Activated CD8-positive, alpha-beta T cell treated with anti-CD3 and anti-CD28 coated beads, Interleukin-2, amount 10 ng/mL, durations not matched to agents 7 days and 5 days (primary cell): ENCODE measurements around the gene PMP22. TPM values are rescaled to one million over a fixed set of nuclear protein-coding genes. Genes with fewer than 3 reads are reported as not detected.

Experiments
- ATAC-seq: fragments of 150-1000 bp; cut with Tn5 transposase; one replicate; pipeline ENCODE4 v1.10.0; 2021; ENCODE audit warnings: moderate library complexity
- CTCF ChIA-PET: fragments of 350-600 bp; sonication (Branson Sonifier 250); formaldehyde crosslinking; loops from one replicate; lab custom pipeline; 2021; ENCODE audit warnings: antibody characterized with exemption; lab: Charles Lee
- POLR2A ChIA-PET: fragments of 350-600 bp; sonication (Branson Sonifier 250); formaldehyde crosslinking; loops from one replicate; lab custom pipeline; 2021; ENCODE audit warnings: antibody characterized with exemption; lab: Charles Lee
- DNase-seq: peaks from one replicate; pipeline ENCODE4 v3.0.0-alpha.2; 2020
- H3K27ac Mint-ChIP-seq: one replicate; pipeline ENCODE4 v1.8.0; 2021; ENCODE audit warnings: mild to moderate bottlenecking, mixed read lengths
- H3K27me3 Mint-ChIP-seq: one replicate; pipeline ENCODE4 v1.8.0; 2021; ENCODE audit warnings: low read depth, mixed read lengths
- H3K36me3 Mint-ChIP-seq: one replicate; pipeline ENCODE4 v1.8.0; 2021; ENCODE audit warnings: low read depth, mixed read lengths
- H3K4me1 Mint-ChIP-seq: one replicate; pipeline ENCODE4 v1.8.0; 2021; ENCODE audit warnings: low read depth, mixed read lengths
- H3K4me3 Mint-ChIP-seq: one replicate; pipeline ENCODE4 v1.8.0; 2021; ENCODE audit warnings: mild to moderate bottlenecking, mixed read lengths
- H3K9me3 Mint-ChIP-seq: one replicate; pipeline ENCODE4 v1.8.0; 2022; ENCODE audit warnings: mixed read lengths; ENCODE audit not compliant: insufficient read depth
- total RNA-seq, 2 experiments: library from RNA; stranded (reverse); gene quantifications; one replicate each; pipeline ENCODE4 v1.2.3, GENCODE V29; 2021

The PMP22 gene
- total RNA-seq, 2 experiments from 2014 or later, result not detected

DNA sequence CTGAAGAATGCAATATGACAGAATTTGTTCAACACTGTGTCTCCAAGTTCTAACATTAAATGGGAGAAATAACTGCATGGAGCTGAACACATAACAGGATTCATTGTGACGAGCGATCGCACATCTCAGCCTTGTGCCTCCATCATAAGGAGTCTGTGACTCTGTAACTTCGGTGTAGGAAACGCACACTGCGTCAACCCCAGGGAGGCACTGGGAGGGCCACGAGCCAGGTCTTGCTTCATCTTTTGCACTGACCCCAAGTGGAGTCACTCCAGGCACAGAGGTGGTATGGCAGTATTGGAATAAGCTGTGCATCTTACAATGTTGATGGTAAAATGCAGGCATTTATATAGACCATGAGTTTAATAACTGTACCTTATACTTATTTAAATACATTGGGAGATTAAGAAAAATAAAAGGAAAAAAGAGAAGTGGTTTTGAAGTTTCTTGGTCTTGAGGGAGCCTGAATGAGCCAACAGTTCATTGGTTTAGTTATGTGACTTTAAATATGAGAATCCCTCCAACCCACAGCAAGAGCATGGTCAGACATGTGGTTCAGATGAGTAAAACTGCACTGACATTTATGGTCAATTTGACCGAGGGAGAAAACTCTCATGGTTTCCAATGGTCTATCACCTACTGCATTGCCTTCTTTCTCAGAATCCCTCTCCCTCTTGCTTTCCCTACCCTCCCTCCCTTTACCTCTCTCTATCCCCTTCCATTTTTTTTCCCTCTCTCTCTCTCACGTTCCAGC lies 5.7 kb upstream of the PMP22 start:
- no peak for ATAC-seq
- ChIA-PET POLR2A (no interaction called here), CTCF (interaction anchor here (2.8 kb wide), 1 partner anchor 13 kb away, joined by 8 read pairs; no protein-coding TSS in a partner anchor)
- no peak overlapping the region for H3K4me3 Mint-ChIP-seq
- H3K27me3 Mint-ChIP-seq, result peaks cover 14% of the 10 kb centered on the region
- H3K9me3 Mint-ChIP-seq, result no peaks in the 10 kb centered on the region
- H3K27ac Mint-ChIP-seq, result no peak overlapping the region
- DNase-seq, result no peak
- H3K36me3 Mint-ChIP-seq, result no peaks in the 10 kb centered on the region
- H3K4me1 Mint-ChIP-seq, result peaks cover 11% of the 10 kb centered on the region

DNA sequence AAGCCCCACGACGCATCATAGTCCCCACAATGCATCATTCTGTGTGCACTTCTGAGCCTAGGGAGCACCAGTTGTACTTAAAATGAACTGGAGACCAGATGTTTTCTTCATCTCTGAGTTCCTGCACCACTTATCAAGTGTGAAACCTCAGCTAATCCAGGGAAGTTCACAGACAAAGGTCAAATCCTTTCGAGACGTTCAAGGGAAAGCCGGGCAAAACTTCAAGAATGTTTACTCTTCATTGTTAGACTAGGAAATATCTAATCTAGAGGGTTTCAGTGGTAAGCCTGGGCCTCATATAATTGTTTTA lies 4.6 kb upstream of the PMP22 start:
- H3K9me3 Mint-ChIP-seq, result no peaks in the 10 kb centered on the region
- H3K4me1 Mint-ChIP-seq, result peaks cover 11% of the 10 kb centered on the region
- no peak for ATAC-seq
- H3K27ac Mint-ChIP-seq, result no peak overlapping the region
- CTCF ChIA-PET, result no interaction called here
- POLR2A ChIA-PET, result no interaction called here
- H3K4me3 Mint-ChIP-seq, result no peak overlapping the region
- no peak for DNase-seq
- H3K36me3 Mint-ChIP-seq, result no peaks in the 10 kb centered on the region
- H3K27me3 Mint-ChIP-seq, result peaks cover 20% of the 10 kb centered on the region

DNA sequence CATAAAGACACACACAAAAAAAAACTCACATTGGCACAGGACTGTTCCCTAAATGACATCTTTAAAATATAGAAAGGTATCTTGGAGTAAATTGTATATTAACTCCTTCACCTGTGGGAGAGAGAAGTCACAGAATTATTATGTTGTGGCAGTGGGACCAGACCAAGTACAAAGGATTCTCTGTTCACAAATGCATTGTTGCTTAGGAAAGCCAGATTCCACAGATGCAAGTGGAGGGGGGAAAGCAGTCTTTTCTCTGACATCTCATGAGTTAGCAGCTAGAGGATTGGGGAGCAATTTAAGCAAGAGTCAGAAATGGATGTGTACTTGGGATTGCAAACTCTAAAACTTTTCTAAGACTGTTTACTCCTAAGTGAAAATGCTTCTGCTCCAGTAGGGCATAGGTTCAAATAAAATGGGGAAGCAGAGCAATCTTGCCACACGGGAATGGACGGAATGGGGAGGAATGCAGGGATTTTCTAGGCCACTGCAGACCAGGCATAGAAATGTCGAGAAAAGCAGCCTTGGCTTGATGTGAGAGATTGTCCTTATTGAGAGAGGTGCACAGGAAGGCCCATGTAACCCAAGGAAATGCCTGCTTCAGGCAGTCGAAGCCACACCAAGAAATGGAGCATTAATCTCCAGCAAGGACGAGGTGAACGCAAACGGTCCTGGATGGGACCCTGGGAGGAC lies 4.1 kb upstream of the PMP22 start:
- Mint-ChIP-seq H3K36me3 (no peaks in the 10 kb centered on the region), H3K4me1 (peaks cover 11% of the 10 kb centered on the region), H3K4me3 (no peak overlapping the region), H3K27me3 (peaks cover 25% of the 10 kb centered on the region), H3K9me3 (no peaks in the 10 kb centered on the region), H3K27ac (no peak overlapping the region)
- DNase-seq (no peak), ATAC-seq (no peak)
- CTCF ChIA-PET, result interaction anchor here (1.3 kb wide), 1 partner anchor 12 kb away, joined by 4 read pairs; no protein-coding TSS in a partner anchor
- POLR2A ChIA-PET, result no interaction called here

DNA sequence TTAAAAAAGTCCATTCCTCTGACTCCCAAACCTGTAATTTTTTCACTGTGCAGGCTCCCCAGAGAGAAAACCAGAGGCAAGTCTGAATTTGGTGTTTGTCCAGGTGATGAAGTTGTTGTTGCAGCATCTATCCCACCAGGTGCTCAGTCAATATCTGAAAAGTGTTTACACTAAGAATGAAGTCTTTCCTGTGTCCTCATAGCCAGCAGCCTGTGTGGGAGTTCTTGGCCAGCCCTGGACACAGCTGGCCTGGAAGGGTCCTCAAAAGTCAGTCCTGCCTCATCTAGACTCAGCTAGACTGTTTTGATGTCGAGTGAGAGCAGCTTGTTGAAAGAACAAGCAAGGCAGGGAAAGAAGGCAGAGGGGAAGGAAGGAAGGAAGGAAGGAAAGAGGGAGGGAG lies 3.3 kb upstream of the PMP22 start:
- Mint-ChIP-seq H3K4me1 (peaks cover 11% of the 10 kb centered on the region), H3K36me3 (no peaks in the 10 kb centered on the region), H3K27ac (no peak overlapping the region), H3K4me3 (no peak overlapping the region), H3K9me3 (no peaks in the 10 kb centered on the region), H3K27me3 (peaks cover 29% of the 10 kb centered on the region)
- no peak for DNase-seq
- ATAC-seq, result no peak
- POLR2A ChIA-PET, result no interaction called here
- CTCF ChIA-PET, result interaction anchor here (1.3 kb wide), 1 partner anchor 12 kb away, joined by 4 read pairs; no protein-coding TSS in a partner anchor

DNA sequence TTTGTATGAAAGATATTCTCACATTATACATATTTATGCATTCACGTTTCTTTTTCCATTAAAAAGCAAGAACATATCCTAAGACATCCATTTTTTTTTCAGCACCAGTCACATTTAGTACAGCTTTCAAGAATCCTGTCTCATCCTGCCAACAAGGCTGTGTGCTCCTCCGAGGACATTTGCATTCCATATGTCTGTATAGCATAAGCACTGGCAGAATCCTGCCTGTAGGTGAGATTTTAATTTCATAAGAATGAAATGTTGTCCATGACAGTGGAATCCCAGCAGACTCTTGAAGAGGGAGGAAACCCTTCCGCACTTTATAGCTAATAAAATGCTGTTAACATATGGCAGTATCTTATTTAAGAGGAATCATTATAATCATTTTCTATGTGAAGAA lies 2.9 kb upstream of the PMP22 start:
- Mint-ChIP-seq H3K9me3 (no peaks in the 10 kb centered on the region), H3K27me3 (peaks cover 33% of the 10 kb centered on the region), H3K4me3 (no peak overlapping the region), H3K27ac (no peak overlapping the region), H3K36me3 (no peaks in the 10 kb centered on the region), H3K4me1 (peaks cover 11% of the 10 kb centered on the region)
- no peak for DNase-seq
- CTCF ChIA-PET, result interaction anchor here (1.3 kb wide), 1 partner anchor 11 kb away, joined by 4 read pairs; no protein-coding TSS in a partner anchor
- no peak for ATAC-seq
- POLR2A ChIA-PET, result no interaction called here

DNA sequence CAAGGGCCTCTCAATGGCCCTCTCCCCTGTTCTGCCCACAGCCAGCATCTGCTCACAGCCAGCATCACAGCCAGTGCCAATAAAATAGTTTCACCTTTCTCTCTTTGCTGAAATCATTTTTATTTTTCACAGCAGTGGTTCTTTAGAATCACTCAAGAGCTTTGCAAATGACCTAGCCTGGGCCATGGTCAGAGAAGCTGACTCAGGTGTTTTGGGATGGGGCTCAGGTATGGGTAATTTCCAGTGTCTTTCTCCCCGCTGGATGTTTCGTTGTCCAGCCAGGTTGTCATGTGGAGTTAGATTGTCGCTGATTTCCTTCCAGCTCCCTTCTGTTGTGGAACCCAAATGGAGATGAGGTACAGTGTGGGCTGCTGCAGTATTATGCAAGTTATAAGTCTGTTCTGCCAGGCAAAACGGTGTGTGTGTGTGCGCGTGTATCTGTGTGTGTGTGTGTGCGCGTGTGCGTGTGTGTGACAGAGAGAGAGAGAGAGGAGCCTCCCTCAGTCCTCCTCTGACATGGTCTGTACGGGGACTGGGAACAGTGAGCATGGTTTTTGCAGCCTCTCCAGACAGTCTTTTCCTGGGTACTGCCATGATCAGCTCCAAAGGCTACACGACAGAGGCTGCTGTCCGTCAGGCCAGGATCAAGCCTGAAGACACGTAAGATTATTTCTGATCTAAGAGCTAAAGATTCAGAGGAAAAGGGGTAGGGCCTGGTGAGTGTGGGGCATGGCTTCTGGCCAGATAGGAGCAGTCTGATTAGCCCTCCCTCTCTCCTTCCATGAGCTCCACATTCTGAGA lies 1.4 kb upstream of the PMP22 start:
- no peaks in the 10 kb centered on the region for H3K9me3 Mint-ChIP-seq
- no peak for DNase-seq
- ChIA-PET POLR2A (no interaction called here), CTCF (no interaction called here)
- H3K4me3 Mint-ChIP-seq, result no peak overlapping the region
- ATAC-seq, result no peak
- H3K4me1 Mint-ChIP-seq, result peaks cover 17% of the 10 kb centered on the region
- no peak overlapping the region for H3K27ac Mint-ChIP-seq
- peaks cover 45% of the 10 kb centered on the region for H3K27me3 Mint-ChIP-seq
- no peaks in the 10 kb centered on the region for H3K36me3 Mint-ChIP-seq

DNA sequence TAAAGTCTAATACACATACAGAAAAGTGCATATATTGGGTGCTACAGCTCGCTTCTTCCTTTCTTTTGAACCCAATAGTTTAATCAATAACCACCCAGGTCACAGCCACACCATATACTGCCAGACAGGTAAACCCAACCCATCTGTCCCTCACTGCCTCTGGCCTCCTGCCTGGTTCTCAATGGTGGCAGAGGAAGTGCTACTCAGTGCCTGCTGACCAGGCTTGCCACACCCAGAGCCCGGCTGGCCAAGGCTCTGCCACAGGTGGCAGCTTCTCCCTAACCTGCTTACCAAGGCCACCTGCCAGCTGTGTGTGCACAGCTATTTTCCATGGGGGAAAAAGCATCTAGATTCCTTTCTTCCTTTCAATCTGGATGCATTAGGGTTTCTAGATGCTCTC lies 584 bp downstream of the PMP22 start:
- Mint-ChIP-seq H3K4me3 (no peak overlapping the region), H3K36me3 (no peaks in the 10 kb centered on the region), H3K9me3 (no peaks in the 10 kb centered on the region), H3K27ac (no peak overlapping the region), H3K4me1 (peaks cover 19% of the 10 kb centered on the region), H3K27me3 (peaks cover 59% of the 10 kb centered on the region)
- ChIA-PET CTCF (interaction anchor here (2.5 kb wide), 1 partner anchor 239 kb away, joined by 13 read pairs; no protein-coding TSS in a partner anchor), POLR2A (interaction anchor here (0.6 kb wide), 1 partner anchor 118 kb away, joined by 3 read pairs; no protein-coding TSS in a partner anchor)
- no peak for ATAC-seq
- DNase-seq, result no peak

DNA sequence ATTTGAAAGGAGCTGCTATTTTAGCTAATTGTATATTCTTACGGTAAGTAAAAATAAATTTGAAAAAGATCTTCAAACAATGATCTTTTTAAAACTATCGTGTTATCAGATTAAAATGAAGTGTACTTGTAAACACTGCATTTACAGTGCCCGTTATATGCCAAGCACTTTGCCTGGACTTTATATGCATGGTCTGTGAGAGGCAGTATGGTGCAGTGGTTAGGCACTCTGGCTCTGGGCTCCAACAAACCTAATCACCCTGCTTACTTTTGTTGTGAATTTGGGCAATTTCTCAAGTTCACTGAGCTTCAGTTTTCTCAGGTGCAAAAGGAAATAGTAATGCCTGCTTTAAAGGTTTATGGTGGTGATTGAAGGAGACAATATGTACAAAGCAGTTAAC lies 1.4 kb downstream of the PMP22 start:
- Mint-ChIP-seq H3K36me3 (no peaks in the 10 kb centered on the region), H3K27ac (no peak overlapping the region), H3K4me3 (no peak overlapping the region), H3K9me3 (no peaks in the 10 kb centered on the region), H3K4me1 (peaks cover 19% of the 10 kb centered on the region), H3K27me3 (peaks cover 68% of the 10 kb centered on the region)
- CTCF ChIA-PET, result interaction anchor here (2.5 kb wide), 1 partner anchor 239 kb away, joined by 13 read pairs; no protein-coding TSS in a partner anchor
- POLR2A ChIA-PET, result interaction anchor here (0.6 kb wide), 1 partner anchor 153 kb away, joined by 3 read pairs; no protein-coding TSS in a partner anchor
- ATAC-seq, result no peak
- no peak for DNase-seq

DNA sequence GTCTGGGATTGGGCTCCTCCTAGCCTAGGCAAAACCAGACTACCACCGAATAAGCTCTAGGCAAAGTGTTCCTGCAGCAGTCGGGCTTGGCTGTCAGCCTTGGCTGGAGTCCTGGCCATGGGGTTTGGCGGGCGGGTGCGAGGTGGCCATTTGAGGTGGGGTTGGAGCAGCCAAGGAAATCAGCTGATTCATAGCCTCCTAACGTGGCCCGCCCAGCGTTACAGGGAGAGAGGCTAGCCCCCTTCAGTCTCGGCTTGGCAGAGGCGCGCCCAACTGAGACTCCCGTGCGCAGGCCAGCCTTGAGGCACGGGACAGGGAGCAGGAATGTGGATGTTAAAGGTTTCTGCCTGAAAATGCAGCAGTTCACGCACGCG lies 1.9 kb downstream of the PMP22 start:
- H3K36me3 Mint-ChIP-seq, result no peaks in the 10 kb centered on the region
- peaks cover 19% of the 10 kb centered on the region for H3K4me1 Mint-ChIP-seq
- no peak for ATAC-seq
- H3K9me3 Mint-ChIP-seq, result no peaks in the 10 kb centered on the region
- ChIA-PET POLR2A (interaction anchor here (0.6 kb wide), 1 partner anchor 154 kb away, joined by 3 read pairs; no protein-coding TSS in a partner anchor), CTCF (interaction anchor here (2.5 kb wide), 1 partner anchor 240 kb away, joined by 13 read pairs; no protein-coding TSS in a partner anchor)
- peaks cover 67% of the 10 kb centered on the region for H3K27me3 Mint-ChIP-seq
- no peak overlapping the region for H3K27ac Mint-ChIP-seq
- H3K4me3 Mint-ChIP-seq, result no peak overlapping the region
- DNase-seq, result no peak

DNA sequence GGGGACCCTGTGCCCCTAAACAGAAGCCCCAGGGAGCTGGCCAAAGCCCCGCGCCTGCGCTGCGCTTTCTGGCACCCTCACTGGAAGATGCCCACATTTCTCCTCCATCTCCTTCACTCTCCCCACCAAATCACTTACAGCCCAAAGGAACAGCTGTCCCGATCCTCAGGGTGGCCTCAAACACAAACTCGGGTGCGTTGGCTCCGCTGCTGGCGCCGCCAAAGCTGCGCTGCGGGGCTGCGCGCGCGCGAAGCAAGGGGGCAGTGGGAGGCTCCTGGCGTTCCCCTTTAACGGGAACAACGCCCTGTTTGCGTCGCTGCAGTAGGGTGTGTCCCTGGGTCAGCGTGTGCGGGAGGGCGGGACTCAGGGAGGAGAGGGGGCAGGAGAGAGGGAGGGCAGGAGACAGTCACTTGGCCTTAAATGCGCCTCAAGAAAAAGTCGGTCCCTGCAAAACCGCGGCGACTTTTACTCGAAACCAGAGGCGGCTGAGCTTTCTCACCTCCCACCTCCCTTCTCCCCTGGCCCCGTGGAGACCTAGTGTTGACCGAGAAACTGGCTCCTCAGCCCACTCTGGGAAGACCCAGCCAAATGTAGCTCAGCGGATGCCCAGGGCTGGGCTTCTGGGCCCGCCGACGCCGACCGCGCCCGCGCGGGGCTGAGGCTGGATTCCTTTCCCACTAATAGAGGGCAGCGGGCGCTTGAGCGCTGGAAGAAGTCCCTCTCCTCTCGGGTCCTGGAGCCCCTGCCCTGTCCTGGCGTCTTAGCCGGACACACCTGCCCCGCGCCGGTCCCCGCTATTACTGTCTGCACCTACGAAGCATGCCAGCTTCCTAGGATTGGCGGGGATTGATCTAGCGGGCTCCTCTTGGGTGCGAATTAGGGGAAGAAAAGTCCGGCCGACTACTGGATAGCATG lies 2.6 kb downstream of the PMP22 start:
- Mint-ChIP-seq H3K27ac (no peak overlapping the region), H3K4me3 (peak overlapping the region; percentile 22), H3K27me3 (peaks cover 68% of the 10 kb centered on the region), H3K4me1 (peaks cover 24% of the 10 kb centered on the region), H3K36me3 (no peaks in the 10 kb centered on the region), H3K9me3 (no peaks in the 10 kb centered on the region)
- DNase-seq, result no peak
- no peak for ATAC-seq
- CTCF ChIA-PET, result interaction anchor here (2.5 kb wide), 1 partner anchor 241 kb away, joined by 13 read pairs; no protein-coding TSS in a partner anchor
- POLR2A ChIA-PET, result no interaction called here

DNA sequence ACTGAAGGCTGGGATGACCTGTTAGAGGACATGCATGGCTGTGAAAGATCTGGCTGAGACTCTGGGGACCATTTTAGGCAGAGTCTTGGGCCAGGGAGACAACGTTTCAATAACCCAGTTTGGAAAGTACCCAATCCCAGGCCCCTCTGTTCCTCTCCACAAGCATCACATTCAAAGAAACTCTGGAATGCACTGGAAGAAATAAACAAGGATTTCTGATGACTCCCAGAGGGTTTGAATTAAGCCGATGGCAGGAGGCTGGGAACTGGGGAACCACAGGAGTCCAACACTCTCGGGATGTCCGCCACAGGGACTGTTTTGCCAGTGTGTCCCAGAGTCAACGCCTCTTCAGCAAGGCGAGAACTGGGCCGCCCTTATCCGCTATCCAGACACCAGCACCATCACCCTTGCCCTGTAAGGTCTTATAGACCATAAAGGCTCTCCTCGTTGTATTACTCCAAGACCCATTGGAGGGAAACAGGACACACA lies 3.3 kb downstream of the PMP22 start:
- Mint-ChIP-seq H3K9me3 (no peaks in the 10 kb centered on the region), H3K27me3 (peaks cover 70% of the 10 kb centered on the region), H3K4me1 (peaks cover 31% of the 10 kb centered on the region), H3K36me3 (no peaks in the 10 kb centered on the region), H3K27ac (no peak overlapping the region), H3K4me3 (no peak overlapping the region)
- ATAC-seq, result no peak
- ChIA-PET POLR2A (no interaction called here), CTCF (no interaction called here)
- DNase-seq, result no peak
